ENCODE data around the gene MAST3.

GRCh38 chr19:18062028-18062427 lies 35.5 kb upstream of the MAST3 start:
- TF ChIP-seq JUNB (CRISPR knock-in tag; IDR thresholded peaks at IDR 0.05; ENCODE audit: borderline replicate concordance) (no peak), SIN3A (IDR thresholded peaks at IDR 0.05; ENCODE audit: borderline replicate concordance, low read depth, low read length) (no peak), YY1 (IDR thresholded peaks at IDR 0.05; ENCODE audit: insufficient read depth, insufficient replicate concordance, low read depth, low read length) (no peak), KAT7 (CRISPR knock-in tag; IDR thresholded peaks at IDR 0.05; ENCODE audit: borderline replicate concordance) (no peak), PHF8 (CRISPR knock-in tag; IDR thresholded peaks at IDR 0.05) (no peak)

Data from HepG2 (cell line).